Lower leg skin (tissue), 3 donors: ENCODE results near the gene BLVRB.
"Not testable (repeated sequence)": the region's sequence is repeated elsewhere in the genome, so short reads cannot be mapped to it uniquely, and the experiment has no call there.

Source experiments
- CTCF ChIP-seq, 3 donors: fragments of 450-650 bp; IDR thresholded peaks; one replicate each; pipeline ENCODE4 v1.5.1; 2016; ENCODE audit warnings: antibody characterized with exemption in 3 of 3, mild to moderate bottlenecking in 3 of 3, moderate library complexity in 2 of 3
- POLR2A ChIP-seq, 2 donors: fragments of 450-650 bp; IDR thresholded peaks; one replicate each; pipeline ENCODE4 v1.6.1; 2016 to 2017; ENCODE audit warnings: antibody characterized with exemption in 2 of 2, mild to moderate bottlenecking in 1 of 2, moderate library complexity in 1 of 2

- TF ChIP-seq CTCF, POLR2A (IDR thresholded peaks at IDR 0.05): not testable (repeated sequence)
Observed at GRCh38 chr19:40408598-40408925, 57.0 kb downstream of the BLVRB start.
